GM12891 (cell line): ENCODE measurements around the gene SCRN2.

Experiments used
- POLR2A ChIP-seq: IDR thresholded peaks from 2 replicates; pipeline ENCODE4 v1.6.1; 2011; ENCODE audit warnings: low read depth, low read length, control low read depth
- POLR2AphosphoS5 ChIP-seq: IDR thresholded peaks from 2 replicates; pipeline ENCODE4 v1.6.1; 2011; ENCODE audit warnings: low read depth, low read length, control low read depth

DNA sequence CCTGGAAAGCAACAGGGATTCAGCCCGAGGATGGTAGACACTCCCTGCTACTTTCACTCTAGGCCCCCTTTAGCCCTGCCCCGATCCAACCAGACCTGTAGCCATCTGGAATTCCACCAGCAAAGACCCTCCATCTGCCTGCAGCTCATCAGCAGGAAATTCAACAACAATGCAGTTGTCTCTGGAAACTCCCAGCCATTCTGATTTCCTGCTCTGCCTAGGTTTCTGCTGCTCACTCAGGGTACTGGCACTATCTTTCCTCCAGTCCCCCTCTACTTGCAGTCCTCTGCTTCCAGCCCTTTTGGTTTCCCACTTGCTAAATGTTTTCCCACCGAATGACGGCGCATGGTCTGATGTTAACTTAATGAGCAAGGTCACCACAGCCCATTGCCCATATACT lies 12.5 kb upstream of the SCRN2 start:
- no peak for TF ChIP-seq POLR2A
- no peak for TF ChIP-seq POLR2AphosphoS5
